Measurements from ENCODE around the gene SPATS2L. TPM values are rescaled to one million over a fixed set of nuclear protein-coding genes. Genes with fewer than 3 reads are reported as not detected.

SPATS2L gene
- total RNA-seq, 4 donors from 2014 or later, result 99.0 to 142 (median 124) TPM

GRCh38 chr2:200373231-200373630 is 66.7 kb downstream of the SPATS2L start:
- Histone ChIP-seq H3K4me3 (peak overlapping the region in 1 of 4 donors; percentile 29), H3K36me3 (no peaks in the 10 kb centered on the region), H3K27me3 (no peaks in the 10 kb centered on the region), H3K27ac (peak overlapping the region; percentile 8 to 64 (median 16)), H3K9me3 (no peaks in the 10 kb centered on the region), H3K4me1 (peaks cover 0 to 38% (median 6%) of the 10 kb centered on the region in 4 donors)
- DNase-seq, result no peak
- TF ChIP-seq CTCF (IDR thresholded peaks at IDR 0.05) (no peak), POLR2A (IDR thresholded peaks at IDR 0.05) (no peak)

GRCh38 chr2:200373973-200374416 is 67.5 kb downstream of the SPATS2L start:
- H3K36me3 ChIP-seq, result no peaks in the 10 kb centered on the region
- DNase-seq, result peak in 1 of 3 donors; percentile 52
- H3K27me3 ChIP-seq, result no peaks in the 10 kb centered on the region
- no peak for TF ChIP-seq POLR2A (IDR thresholded peaks at IDR 0.05)
- peak in 3 of 6 experiments; percentile 17 to 29 (median 23) for TF ChIP-seq CTCF (IDR thresholded peaks at IDR 0.05)
- no peaks in the 10 kb centered on the region for H3K9me3 ChIP-seq
- H3K4me1 ChIP-seq, result peaks cover 0 to 41% (median 6%) of the 10 kb centered on the region in 4 donors
- peak overlapping the region in 3 of 4 donors; percentile 18 to 29 (median 26) for H3K4me3 ChIP-seq
- peak overlapping the region; percentile 13 to 64 (median 34) for H3K27ac ChIP-seq

GRCh38 chr2:200376513-200377354 is 70.2 kb downstream of the SPATS2L start:
- TF ChIP-seq POLR2A (IDR thresholded peaks at IDR 0.05), result peak in 1 of 2 donors; percentile 18
- TF ChIP-seq CTCF (IDR thresholded peaks at IDR 0.05), result no peak
- H3K36me3 ChIP-seq, result no peaks in the 10 kb centered on the region
- H3K9me3 ChIP-seq, result no peaks in the 10 kb centered on the region
- peaks cover 0 to 54% (median 8%) of the 10 kb centered on the region in 4 donors for H3K4me1 ChIP-seq
- H3K4me3 ChIP-seq, result peak overlapping the region in 2 of 4 donors; percentile 6 to 9
- peak overlapping the region; percentile 2 to 95 (median 83) for H3K27ac ChIP-seq
- peak in 2 of 3 donors; percentile 73 to 79 for DNase-seq
- H3K27me3 ChIP-seq, result no peaks in the 10 kb centered on the region

- Histone ChIP-seq H3K36me3 (no peaks in the 10 kb centered on the region), H3K4me3 (peak overlapping the region in 3 of 4 donors; percentile 4 to 53 (median 46)), H3K9me3 (no peaks in the 10 kb centered on the region), H3K27ac (peak overlapping the region; percentile 2 to 95 (median 83)), H3K4me1 (peaks cover 0 to 54% (median 8%) of the 10 kb centered on the region in 4 donors), H3K27me3 (no peaks in the 10 kb centered on the region)
- DNase-seq, result peak in 2 of 3 donors; percentile 74
- TF ChIP-seq POLR2A (IDR thresholded peaks at IDR 0.05), result peak; percentile 61 to 66
- TF ChIP-seq CTCF (IDR thresholded peaks at IDR 0.05), result no peak
Measured at GRCh38 chr2:200377355-200378336, 71.2 kb downstream of the SPATS2L start.

GRCh38 chr2:200378652-200379290 is 72.3 kb downstream of the SPATS2L start:
- no peak for DNase-seq
- H3K27ac ChIP-seq, result peak overlapping the region in 3 of 4 donors; percentile 74 to 95 (median 92)
- H3K4me1 ChIP-seq, result peaks cover 0 to 54% (median 8%) of the 10 kb centered on the region in 4 donors
- H3K9me3 ChIP-seq, result no peaks in the 10 kb centered on the region
- no peaks in the 10 kb centered on the region for H3K36me3 ChIP-seq
- no peaks in the 10 kb centered on the region for H3K27me3 ChIP-seq
- TF ChIP-seq CTCF (IDR thresholded peaks at IDR 0.05) (no peak), POLR2A (IDR thresholded peaks at IDR 0.05) (no peak)
- peak overlapping the region in 3 of 4 donors; percentile 4 to 53 (median 46) for H3K4me3 ChIP-seq
